Uterus (tissue), 2 donors: ENCODE measurements around the gene SV2A.

ENCODE experiments used
- CTCF ChIP-seq, 4 experiments: fragments of 200-600 bp in 2 of 4; fragments of 450-650 bp in 2 of 4; sonication (generic) in 2 of 4; IDR thresholded peaks; one replicate each; pipeline ENCODE4 v1.5.1; 2016 to 2019; ENCODE audit warnings: antibody characterized with exemption in 4 of 4, mild to moderate bottlenecking in 2 of 4, moderate library complexity in 1 of 4
- POLR2A ChIP-seq, 2 donors: fragments of 450-650 bp; IDR thresholded peaks; one replicate each; pipeline ENCODE4 v1.6.1; 2016; ENCODE audit warnings: antibody characterized with exemption in 2 of 2, mild to moderate bottlenecking in 1 of 2, moderate library complexity in 1 of 2

DNA sequence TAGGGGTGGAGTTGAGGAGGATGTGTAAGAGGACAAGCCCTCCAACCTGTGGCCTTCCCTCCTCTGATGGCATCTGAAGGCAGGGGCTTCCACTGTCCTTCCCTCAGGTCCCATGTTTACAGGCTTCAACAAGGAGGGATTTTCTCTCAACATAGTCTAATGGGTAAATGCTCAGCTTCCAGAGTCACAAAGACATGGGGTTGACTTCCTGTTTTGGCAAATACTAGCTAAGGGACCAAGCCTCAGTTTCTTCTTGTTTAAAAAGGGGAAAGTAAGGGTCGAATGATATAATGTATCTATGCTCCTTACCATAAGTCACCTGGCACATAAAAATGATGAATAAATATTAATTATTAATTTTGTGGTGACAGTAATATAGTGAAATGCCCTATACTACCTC lies 3.1 kb downstream of the SV2A start:
- no peak for TF ChIP-seq POLR2A (IDR thresholded peaks at IDR 0.05)
- no peak for TF ChIP-seq CTCF (IDR thresholded peaks at IDR 0.05)
